Keratinocyte (primary cell): ENCODE measurements around the gene RPAP2. TPM values are rescaled to one million over a fixed set of nuclear protein-coding genes. Genes with fewer than 3 reads are reported as not detected.

Experiments used
- DNase-seq: peaks from one replicate; pipeline ENCODE4 v3.0.0-alpha.2; 2011; ENCODE audit warnings: low read depth, missing footprints, low spot score
- FAIRE-seq: peaks from 2 replicates; lab custom pipeline; 2011; peaks lifted over from hg19 to GRCh38; lab: Jason Lieb, UNC
- H2AFZ ChIP-seq: 2 replicates; pipeline ENCODE4 v1.6.0; 2012; ENCODE audit warnings: low read length, control low read depth, inconsistent platforms; ENCODE audit not compliant: control insufficient read depth
- H3K27ac ChIP-seq: 2 replicates; pipeline ENCODE4 v1.5.1; 2011; ENCODE audit warnings: low read length; ENCODE audit not compliant: control insufficient read depth, insufficient read depth
- H3K27me3 ChIP-seq: 3 replicates; pipeline ENCODE4 v1.6.0; 2011; ENCODE audit warnings: low read length; ENCODE audit not compliant: control insufficient read depth, insufficient read depth; ENCODE audit errors: extremely low read depth
- H3K36me3 ChIP-seq, 2 experiments: 2 replicates in 1 of 2; 3 replicates in 1 of 2; pipeline ENCODE4 v1.5.1; 2011; ENCODE audit warnings: low read length in 2 of 2, mild to moderate bottlenecking in 1 of 2; ENCODE audit not compliant: control insufficient read depth in 2 of 2, insufficient read depth in 2 of 2; ENCODE audit errors: extremely low read depth in 1 of 2
- H3K4me1 ChIP-seq: 3 replicates; pipeline ENCODE4 v1.5.1; 2011; ENCODE audit warnings: low read length; ENCODE audit not compliant: control insufficient read depth, insufficient read depth; ENCODE audit errors: extremely low read depth
- H3K4me2 ChIP-seq: 3 replicates; pipeline ENCODE4 v1.6.0; 2011; ENCODE audit warnings: low read depth, low read length; ENCODE audit not compliant: control insufficient read depth, insufficient read depth; ENCODE audit errors: extremely low read depth
- H3K4me3 ChIP-seq, 3 experiments: fragments of 200-600 bp in 1 of 3; sonication (generic) in 1 of 3; 2 replicates in 2 of 3; 3 replicates in 1 of 3; pipeline ENCODE4 v1.5.1; 2011 to 2016; ENCODE audit warnings: low read length in 3 of 3, mild to moderate bottlenecking in 3 of 3, control low read depth in 2 of 3, inconsistent platforms in 1 of 3, low read depth in 1 of 3, mixed read lengths in 1 of 3, mixed run types in 1 of 3, moderate library complexity in 1 of 3; ENCODE audit not compliant: control insufficient read depth in 2 of 3, insufficient read depth in 2 of 3; ENCODE audit errors: extremely low read depth in 1 of 3
- H3K79me2 ChIP-seq: 2 replicates; pipeline ENCODE4 v1.6.0; 2012; ENCODE audit warnings: low read length; ENCODE audit not compliant: control insufficient read depth, insufficient read depth
- H3K9ac ChIP-seq: 3 replicates; pipeline ENCODE4 v1.6.0; 2011; ENCODE audit warnings: low read length; ENCODE audit not compliant: control insufficient read depth, insufficient read depth; ENCODE audit errors: extremely low read depth
- H3K9me1 ChIP-seq: 3 replicates; pipeline ENCODE4 v1.6.0; 2011; ENCODE audit warnings: low read length; ENCODE audit not compliant: control insufficient read depth, insufficient read depth; ENCODE audit errors: extremely low read depth
- H3K9me3 ChIP-seq: 2 replicates; pipeline ENCODE4 v1.5.1; 2012; ENCODE audit warnings: low read depth, low read length; ENCODE audit not compliant: control insufficient read depth
- H4K20me1 ChIP-seq: 3 replicates; pipeline ENCODE4 v1.6.0; 2011; ENCODE audit warnings: low read length; ENCODE audit not compliant: control insufficient read depth, insufficient read depth; ENCODE audit errors: extremely low read depth
- CTCF ChIP-seq, 3 experiments: IDR thresholded peaks in 1 of 3; conservative IDR thresholded peaks in 1 of 3; optimal IDR thresholded peaks in 1 of 3; 2 replicates in 2 of 3; 3 replicates in 1 of 3; pipeline versions ENCODE3 to v1.5.1; 2011; ENCODE audit warnings: low read length in 3 of 3, mild to moderate bottlenecking in 3 of 3, moderate library complexity in 2 of 3, control low read depth in 1 of 3, inconsistent platforms in 1 of 3; ENCODE audit not compliant: insufficient read depth in 2 of 3; ENCODE audit errors: extremely low read depth in 1 of 3
- EZH2 ChIP-seq: IDR thresholded peaks from one replicate; pipeline ENCODE4 v1.6.1; 2012; ENCODE audit warnings: inconsistent platforms, mild to moderate bottlenecking, low read length, moderate library complexity
- dilution Hi-C: fragments of 300-500 bp; cut with MboI; formaldehyde crosslinking; loops from one replicate; pipeline ENCODE4 v1.7.0; 2020; ENCODE audit warnings: low sequenced_read_pairs; ENCODE audit not compliant: extremely low pct_ligation_motif_present
- polyA plus RNA-seq, 5 experiments: library from polyadenylated mRNA; depleted of rRNA in 3 of 5; stranded (reverse) in 3 of 5; stranded (forward) in 1 of 5; unstranded in 1 of 5; fragments of >200 nt; gene quantifications; 1 replicate in 1 of 5; 2 replicates in 3 of 5; 3 replicates in 1 of 5; pipeline versions ENCODE4 v1.2.1 to v1.2.3, GENCODE V29; 2011 to 2012; ENCODE audit warnings: missing spikeins in 2 of 5, low read depth in 1 of 5, low replicate concordance in 1 of 5

The RPAP2 gene
- polyA plus RNA-seq, 1 donor (not counting 4 experiments of a cell fraction or from before 2014, with no cell fraction given) = 21.5 TPM

GRCh38 chr1:92259350-92259749 is 39.5 kb upstream of the RPAP2 start:
- Histone ChIP-seq H3K9ac (no peak overlapping the region), H2AFZ (no peak overlapping the region), H4K20me1 (no peaks in the 10 kb centered on the region), H3K79me2 (no peaks in the 10 kb centered on the region), H3K4me1 (no peaks in the 10 kb centered on the region), H3K9me3 (no peaks in the 10 kb centered on the region), H3K27me3 (no peaks in the 10 kb centered on the region), H3K4me3 (no peak overlapping the region), H3K4me2 (no peak overlapping the region), H3K9me1 (no peaks in the 10 kb centered on the region), H3K27ac (no peak overlapping the region), H3K36me3 (peaks cover 0 to 4% of the 10 kb centered on the region in 2 experiments)
- dilution Hi-C loops = loop anchor here (25.0 kb wide), 1 partner anchor 272 kb away; no protein-coding TSS in a partner anchor
- no peak for TF ChIP-seq EZH2
- TF ChIP-seq CTCF (optimal IDR thresholded peaks at IDR 0.05 in 1 of 3, IDR thresholded peaks at IDR 0.05 in 1 of 3, conservative IDR thresholded peaks at IDR 0.05 in 1 of 3; ENCODE audit: extremely low read depth in 1 of 3, insufficient read depth in 2 of 3, low read length in 3 of 3) = no peak
- FAIRE-seq (no peak), DNase-seq (no peak)

- H3K27me3 ChIP-seq = no peaks in the 10 kb centered on the region
- H3K9ac ChIP-seq = no peak overlapping the region
- DNase-seq = no peak
- H3K4me1 ChIP-seq = no peaks in the 10 kb centered on the region
- H3K4me3 ChIP-seq = no peak overlapping the region
- FAIRE-seq = no peak
- H3K4me2 ChIP-seq = no peak overlapping the region
- H3K36me3 ChIP-seq = peaks cover 0 to 6% of the 10 kb centered on the region in 2 experiments
- TF ChIP-seq EZH2 (no peak), CTCF (optimal IDR thresholded peaks at IDR 0.05 in 1 of 3, IDR thresholded peaks at IDR 0.05 in 1 of 3, conservative IDR thresholded peaks at IDR 0.05 in 1 of 3; ENCODE audit: extremely low read depth in 1 of 3, insufficient read depth in 2 of 3, low read length in 3 of 3) (no peak)
- H4K20me1 ChIP-seq = no peaks in the 10 kb centered on the region
- no peak overlapping the region for H2AFZ ChIP-seq
- H3K9me3 ChIP-seq = no peaks in the 10 kb centered on the region
- no peak overlapping the region for H3K27ac ChIP-seq
- no peaks in the 10 kb centered on the region for H3K79me2 ChIP-seq
- dilution Hi-C loops = loop anchor here (25.0 kb wide), 1 partner anchor 275 kb away; no protein-coding TSS in a partner anchor
- no peaks in the 10 kb centered on the region for H3K9me1 ChIP-seq
Measured at GRCh38 chr1:92262516-92262915, 36.3 kb upstream of the RPAP2 start.
